ENCODE results near the gene SYNGR1.
"Not testable (repeated sequence)": the region's sequence is repeated elsewhere in the genome, so short reads cannot be mapped to it uniquely, and the experiment has no call there.

Gene SYNGR1

DNA sequence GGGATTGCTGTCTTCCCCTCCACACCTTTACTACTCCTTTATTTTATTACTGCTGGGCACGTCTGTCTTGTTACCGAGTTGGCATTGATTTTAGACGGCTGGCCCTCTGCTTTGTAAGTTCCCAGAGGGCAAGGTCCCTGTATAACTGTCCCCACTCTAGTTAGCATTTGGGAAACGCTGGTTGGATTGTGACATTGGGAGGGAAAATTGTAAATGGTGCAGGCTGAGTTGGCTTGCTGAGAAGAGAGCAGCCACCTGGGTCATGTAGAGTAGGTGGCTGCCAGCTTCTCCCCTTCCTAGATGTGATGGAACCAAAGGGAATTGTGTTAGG lies 51.5 kb downstream of the SYNGR1 start:
- H3K4me1 ChIP-seq (ENCODE audit: control extremely low read depth in 1 of 4, control insufficient read depth in 4 of 4, insufficient read depth in 4 of 4, low read length in 3 of 4), result peaks cover 7 to 19% (median 11%) of the 10 kb centered on the region in 4 experiments
- DNase-seq, result no peak
- POLR2A ChIA-PET, result no interaction called here
- no peaks in the 10 kb centered on the region for H3K9me3 ChIP-seq (ENCODE audit: control extremely low read depth in 1 of 5, control insufficient read depth in 4 of 5, insufficient read depth in 2 of 5, low read depth in 1 of 5, low read length in 4 of 5)
- peaks cover 6 to 31% (median 12%) of the 10 kb centered on the region in 4 experiments for H3K36me3 ChIP-seq (ENCODE audit: control insufficient read depth in 4 of 4, insufficient read depth in 4 of 4, low read length in 3 of 4)
- 100% methylated on average over 4 of the region's 4 CpGs for WGBS (ENCODE audit: insufficient coverage)
- no peaks in the 10 kb centered on the region for H3K27me3 ChIP-seq (replicated peaks in 2 of 5; ENCODE audit: control insufficient read depth in 4 of 5, insufficient read depth in 5 of 5, low read length in 4 of 5)
- no peak overlapping the region for H3K27ac ChIP-seq (ENCODE audit: insufficient read depth in 1 of 2, low read depth in 1 of 2, low read length in 2 of 2, poor library complexity in 1 of 2, severe bottlenecking in 2 of 2)
- CTCF ChIA-PET, result interaction anchor here (1.3 kb wide), 1 partner anchor 10 kb away, joined by 4 read pairs; no protein-coding TSS in a partner anchor
- no peak overlapping the region for H3K4me3 ChIP-seq (ENCODE audit: control insufficient read depth in 1 of 7, extremely low read depth in 1 of 7, insufficient read depth in 4 of 7, low read depth in 2 of 7, low read length in 6 of 7)

DNA sequence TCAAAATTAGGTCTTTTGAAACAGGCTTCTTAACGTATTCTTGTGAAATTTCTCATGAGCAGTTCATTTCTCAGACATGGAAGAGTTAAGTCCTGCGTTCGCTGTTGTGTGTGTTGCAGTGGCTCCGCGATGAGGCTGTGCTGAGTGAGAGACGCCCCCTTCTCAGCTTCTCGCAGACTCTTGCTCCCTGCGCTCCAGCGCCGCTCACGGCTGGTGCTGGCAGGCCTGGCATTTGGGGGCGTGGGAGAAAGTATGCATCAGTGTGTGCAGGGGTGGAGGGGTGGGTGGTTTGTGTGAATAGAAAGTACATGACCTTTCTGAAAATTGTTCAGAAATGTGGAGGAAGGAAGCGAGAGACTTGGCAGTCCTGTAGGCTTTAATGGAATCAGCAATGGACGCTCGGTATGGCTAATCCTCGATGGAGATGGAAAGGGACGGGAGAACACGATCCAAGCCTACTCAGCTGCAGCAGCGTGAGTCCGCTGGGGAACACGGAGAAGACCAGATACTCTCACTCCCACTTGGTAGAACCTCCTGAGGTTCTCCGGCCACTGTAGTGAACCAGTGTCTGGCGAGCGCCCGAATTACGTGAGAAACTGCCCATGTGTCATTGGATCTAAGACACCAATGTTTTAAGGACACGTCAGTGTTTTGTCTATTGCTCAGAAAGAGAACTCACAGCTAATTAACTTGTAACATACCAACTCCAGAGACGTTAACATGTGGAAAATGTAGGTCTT lies 55.7 kb downstream of the SYNGR1 start:
- CTCF ChIA-PET, result no interaction called here
- Histone ChIP-seq H3K27me3 (replicated peaks in 2 of 5; ENCODE audit: control insufficient read depth in 4 of 5, insufficient read depth in 5 of 5, low read length in 4 of 5) (no peaks in the 10 kb centered on the region), H3K36me3 (ENCODE audit: control insufficient read depth in 4 of 4, insufficient read depth in 4 of 4, low read length in 3 of 4) (peaks cover 6 to 39% (median 13%) of the 10 kb centered on the region in 4 experiments), H3K4me1 (ENCODE audit: control extremely low read depth in 1 of 4, control insufficient read depth in 4 of 4, insufficient read depth in 4 of 4, low read length in 3 of 4) (peaks cover 2 to 21% (median 8%) of the 10 kb centered on the region in 4 experiments), H3K9me3 (ENCODE audit: control extremely low read depth in 1 of 5, control insufficient read depth in 4 of 5, insufficient read depth in 2 of 5, low read depth in 1 of 5, low read length in 4 of 5) (no peaks in the 10 kb centered on the region), H3K4me3 (ENCODE audit: control insufficient read depth in 1 of 7, extremely low read depth in 1 of 7, insufficient read depth in 4 of 7, low read depth in 2 of 7, low read length in 6 of 7) (no peak overlapping the region), H3K27ac (ENCODE audit: insufficient read depth in 1 of 2, low read depth in 1 of 2, low read length in 2 of 2, poor library complexity in 1 of 2, severe bottlenecking in 2 of 2) (no peak overlapping the region)
- 97% methylated on average over 22 of the region's 28 CpGs for WGBS (ENCODE audit: insufficient coverage)
- DNase-seq, result no peak
- POLR2A ChIA-PET, result no interaction called here

DNA sequence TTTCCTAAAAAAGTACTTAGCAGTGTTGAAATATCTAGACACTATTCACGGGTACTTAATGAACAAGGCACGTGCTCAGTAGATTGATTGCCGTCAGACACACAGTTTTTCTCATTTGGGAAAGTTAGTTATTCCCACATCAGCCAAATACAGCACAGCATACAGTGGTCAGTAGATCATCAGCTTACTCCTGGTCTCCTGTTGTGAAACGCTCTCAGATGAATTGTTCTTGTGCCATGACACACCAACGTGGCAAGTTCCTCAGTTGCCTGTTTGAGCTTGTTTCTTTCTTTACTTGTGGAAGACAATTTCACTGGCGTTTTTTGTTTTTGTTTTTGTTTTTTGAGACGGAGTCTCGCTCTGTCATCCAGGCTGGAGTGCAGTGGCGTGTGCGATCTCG lies 58.4 kb downstream of the SYNGR1 start:
- H3K4me3 ChIP-seq (ENCODE audit: control insufficient read depth in 1 of 7, extremely low read depth in 1 of 7, insufficient read depth in 4 of 7, low read depth in 2 of 7, low read length in 6 of 7), result no peak overlapping the region
- no peak overlapping the region for H3K27ac ChIP-seq (ENCODE audit: insufficient read depth in 1 of 2, low read depth in 1 of 2, low read length in 2 of 2, poor library complexity in 1 of 2, severe bottlenecking in 2 of 2)
- WGBS (ENCODE audit: insufficient coverage), result 96% methylated on average over 11 of the region's 11 CpGs
- ChIA-PET CTCF (no interaction called here), POLR2A (interaction anchor here (0.7 kb wide), 1 partner anchor 890 kb away, joined by 3 read pairs; no protein-coding TSS in a partner anchor)
- DNase-seq, result no peak
- no peaks in the 10 kb centered on the region for H3K9me3 ChIP-seq (ENCODE audit: control extremely low read depth in 1 of 5, control insufficient read depth in 4 of 5, insufficient read depth in 2 of 5, low read depth in 1 of 5, low read length in 4 of 5)
- H3K36me3 ChIP-seq (ENCODE audit: control insufficient read depth in 4 of 4, insufficient read depth in 4 of 4, low read length in 3 of 4), result peaks cover 6 to 25% (median 10%) of the 10 kb centered on the region in 4 experiments
- H3K4me1 ChIP-seq (ENCODE audit: control extremely low read depth in 1 of 4, control insufficient read depth in 4 of 4, insufficient read depth in 4 of 4, low read length in 3 of 4), result peaks cover 6 to 38% (median 17%) of the 10 kb centered on the region in 4 experiments
- H3K27me3 ChIP-seq (replicated peaks in 2 of 5; ENCODE audit: control insufficient read depth in 4 of 5, insufficient read depth in 5 of 5, low read length in 4 of 5), result no peaks in the 10 kb centered on the region

DNA sequence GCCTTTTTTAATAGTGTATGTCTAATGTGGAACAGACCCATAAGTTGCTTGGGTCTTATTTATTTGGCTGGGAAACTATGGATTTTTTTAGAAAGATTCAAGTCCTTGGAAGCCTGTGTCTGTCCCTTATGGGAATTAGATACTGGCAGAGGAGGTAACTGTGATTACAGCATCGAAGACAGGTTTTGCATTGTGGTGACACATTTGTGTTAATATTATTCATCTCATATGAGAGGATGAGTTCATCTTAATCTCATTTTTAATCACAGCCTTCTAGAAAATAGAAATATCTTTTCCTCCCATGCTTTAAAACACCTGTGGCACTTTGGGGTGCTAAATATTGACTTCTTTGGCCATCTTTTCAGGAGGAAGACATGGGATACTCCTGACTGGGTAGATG lies 59.0 kb downstream of the SYNGR1 start:
- Histone ChIP-seq H3K4me1 (ENCODE audit: control extremely low read depth in 1 of 4, control insufficient read depth in 4 of 4, insufficient read depth in 4 of 4, low read length in 3 of 4) (peaks cover 6 to 44% (median 22%) of the 10 kb centered on the region in 4 experiments), H3K9me3 (ENCODE audit: control extremely low read depth in 1 of 5, control insufficient read depth in 4 of 5, insufficient read depth in 2 of 5, low read depth in 1 of 5, low read length in 4 of 5) (no peaks in the 10 kb centered on the region), H3K27me3 (replicated peaks in 2 of 5; ENCODE audit: control insufficient read depth in 4 of 5, insufficient read depth in 5 of 5, low read length in 4 of 5) (no peaks in the 10 kb centered on the region), H3K4me3 (ENCODE audit: control insufficient read depth in 1 of 7, extremely low read depth in 1 of 7, insufficient read depth in 4 of 7, low read depth in 2 of 7, low read length in 6 of 7) (no peak overlapping the region), H3K27ac (ENCODE audit: insufficient read depth in 1 of 2, low read depth in 1 of 2, low read length in 2 of 2, poor library complexity in 1 of 2, severe bottlenecking in 2 of 2) (no peak overlapping the region), H3K36me3 (ENCODE audit: control insufficient read depth in 4 of 4, insufficient read depth in 4 of 4, low read length in 3 of 4) (peaks cover 6 to 22% (median 10%) of the 10 kb centered on the region in 4 experiments)
- WGBS (ENCODE audit: insufficient coverage), result no CpG with 5 or more reads among the region's 1 CpG
- no peak for DNase-seq
- CTCF ChIA-PET, result no interaction called here
- POLR2A ChIA-PET, result no interaction called here

DNA sequence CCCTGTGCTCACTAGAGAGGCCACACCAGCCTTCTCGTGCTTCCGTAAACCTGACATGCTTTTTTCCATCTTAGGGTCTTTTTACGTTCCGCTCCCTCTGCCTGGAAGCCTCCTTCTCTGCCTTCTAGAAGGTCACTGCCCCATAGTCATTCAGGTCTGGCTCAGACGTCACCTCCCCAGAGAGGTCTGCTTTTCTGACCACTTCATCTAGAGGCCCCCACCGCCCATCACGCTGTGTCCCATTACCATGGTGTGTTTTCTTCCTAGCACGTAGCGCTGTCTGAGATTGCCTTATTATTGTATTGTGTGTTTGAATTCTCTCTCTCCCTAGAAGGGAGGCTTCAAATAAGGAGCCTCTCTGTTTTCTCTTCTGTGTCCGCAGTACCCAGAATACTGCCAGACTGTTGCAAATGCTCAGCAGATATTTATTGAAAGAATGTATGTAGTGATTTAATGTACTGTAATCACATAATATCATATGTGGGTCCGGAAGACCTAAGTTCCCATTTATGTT lies 59.8 kb downstream of the SYNGR1 start:
- Histone ChIP-seq H3K27ac (ENCODE audit: insufficient read depth in 1 of 2, low read depth in 1 of 2, low read length in 2 of 2, poor library complexity in 1 of 2, severe bottlenecking in 2 of 2) (no peak overlapping the region), H3K4me3 (ENCODE audit: control insufficient read depth in 1 of 7, extremely low read depth in 1 of 7, insufficient read depth in 4 of 7, low read depth in 2 of 7, low read length in 6 of 7) (no peak overlapping the region), H3K4me1 (ENCODE audit: control extremely low read depth in 1 of 4, control insufficient read depth in 4 of 4, insufficient read depth in 4 of 4, low read length in 3 of 4) (peaks cover 6 to 52% (median 24%) of the 10 kb centered on the region in 4 experiments), H3K27me3 (replicated peaks in 2 of 5; ENCODE audit: control insufficient read depth in 4 of 5, insufficient read depth in 5 of 5, low read length in 4 of 5) (no peaks in the 10 kb centered on the region), H3K36me3 (ENCODE audit: control insufficient read depth in 4 of 4, insufficient read depth in 4 of 4, low read length in 3 of 4) (peaks cover 6 to 22% (median 8%) of the 10 kb centered on the region in 4 experiments), H3K9me3 (ENCODE audit: control extremely low read depth in 1 of 5, control insufficient read depth in 4 of 5, insufficient read depth in 2 of 5, low read depth in 1 of 5, low read length in 4 of 5) (no peaks in the 10 kb centered on the region)
- no peak for DNase-seq
- ChIA-PET CTCF (interaction anchor here (2.5 kb wide), 1 partner anchor 66 kb away, joined by 9 read pairs; no protein-coding TSS in a partner anchor), POLR2A (no interaction called here)
- 98% methylated on average over 8 of the region's 11 CpGs for WGBS (ENCODE audit: insufficient coverage)

DNA sequence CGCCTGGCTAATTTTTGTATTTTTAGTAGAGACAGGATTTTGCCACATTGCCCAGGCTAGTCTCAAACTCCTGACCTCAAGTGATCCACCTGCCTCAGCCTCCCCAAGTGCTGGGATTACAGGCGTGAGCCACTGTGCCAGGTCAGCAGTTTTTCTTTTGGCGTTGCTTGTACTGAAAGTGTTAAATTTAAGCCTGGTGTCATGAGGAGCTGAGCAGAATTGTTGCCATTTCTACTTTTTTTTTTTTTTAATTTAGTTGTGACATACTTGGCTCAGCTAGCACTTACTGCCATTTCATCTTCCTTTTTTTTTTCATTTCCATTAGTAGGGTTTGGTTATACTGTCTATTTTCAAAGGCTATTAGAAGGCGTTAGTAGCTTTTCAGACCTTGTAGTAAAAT lies 60.5 kb downstream of the SYNGR1 start:
- H3K27me3 ChIP-seq (replicated peaks in 2 of 5; ENCODE audit: control insufficient read depth in 4 of 5, insufficient read depth in 5 of 5, low read length in 4 of 5), result no peaks in the 10 kb centered on the region
- ChIA-PET CTCF (interaction anchor here (0.9 to 2.5 kb wide), 3 partner anchors 9 to 67 kb away, joined by 3 to 9 read pairs (median 4); no protein-coding TSS in a partner anchor), POLR2A (no interaction called here)
- 100% methylated on average over 3 of the region's 4 CpGs for WGBS (ENCODE audit: insufficient coverage)
- no peak overlapping the region for H3K27ac ChIP-seq (ENCODE audit: insufficient read depth in 1 of 2, low read depth in 1 of 2, low read length in 2 of 2, poor library complexity in 1 of 2, severe bottlenecking in 2 of 2)
- peaks cover 4 to 19% (median 12%) of the 10 kb centered on the region in 4 experiments for H3K36me3 ChIP-seq (ENCODE audit: control insufficient read depth in 4 of 4, insufficient read depth in 4 of 4, low read length in 3 of 4)
- H3K9me3 ChIP-seq (ENCODE audit: control extremely low read depth in 1 of 5, control insufficient read depth in 4 of 5, insufficient read depth in 2 of 5, low read depth in 1 of 5, low read length in 4 of 5), result no peaks in the 10 kb centered on the region
- H3K4me1 ChIP-seq (ENCODE audit: control extremely low read depth in 1 of 4, control insufficient read depth in 4 of 4, insufficient read depth in 4 of 4, low read length in 3 of 4), result peaks cover 6 to 52% (median 24%) of the 10 kb centered on the region in 4 experiments
- no peak overlapping the region for H3K4me3 ChIP-seq (ENCODE audit: control insufficient read depth in 1 of 7, extremely low read depth in 1 of 7, insufficient read depth in 4 of 7, low read depth in 2 of 7, low read length in 6 of 7)
- peak in 2 of 3 donors; percentile 18 to 30 for DNase-seq

DNA sequence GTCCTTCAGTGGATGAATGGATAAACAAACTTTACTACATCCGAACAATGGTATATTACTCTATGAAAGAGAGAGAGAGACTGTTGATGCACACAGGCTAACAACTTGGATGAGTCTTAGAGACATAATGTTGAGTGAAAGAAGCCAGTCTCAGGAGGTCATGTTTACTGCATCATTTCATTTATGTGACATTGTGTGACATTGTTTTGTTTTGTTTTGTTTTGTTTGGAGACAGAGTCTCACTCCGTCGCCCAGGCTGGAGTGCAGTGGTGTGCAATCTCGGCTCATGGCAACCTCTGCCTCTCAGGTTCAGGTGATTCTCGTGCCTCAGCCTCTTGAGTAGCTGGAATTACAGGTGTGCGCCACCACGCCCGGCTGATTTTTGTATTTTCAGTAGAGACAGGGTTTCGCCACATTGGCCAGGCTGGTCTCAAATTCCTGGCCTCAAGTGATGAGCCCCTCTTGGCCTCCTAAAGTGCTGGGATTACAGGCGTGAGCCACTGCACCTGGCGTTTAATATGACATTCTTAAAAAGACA lies 62.1 kb downstream of the SYNGR1 start:
- peaks cover 6 to 52% (median 24%) of the 10 kb centered on the region in 4 experiments for H3K4me1 ChIP-seq (ENCODE audit: control extremely low read depth in 1 of 4, control insufficient read depth in 4 of 4, insufficient read depth in 4 of 4, low read length in 3 of 4)
- H3K36me3 ChIP-seq (ENCODE audit: control insufficient read depth in 4 of 4, insufficient read depth in 4 of 4, low read length in 3 of 4), result peaks cover 12 to 29% (median 18%) of the 10 kb centered on the region in 4 experiments
- ChIA-PET CTCF (interaction anchor here (0.8 to 2.5 kb wide), 4 partner anchors 9 to 84 kb away, joined by 3 to 9 read pairs (median 4); no protein-coding TSS in a partner anchor), POLR2A (interaction anchor here (0.6 to 1.3 kb wide), 2 partner anchors 12 to 40 kb away, joined by 3 to 6 read pairs; partner anchors contain the start of gene TAB1)
- 97% methylated on average over 9 of the region's 11 CpGs for WGBS (ENCODE audit: insufficient coverage)
- H3K27ac ChIP-seq (ENCODE audit: insufficient read depth in 1 of 2, low read depth in 1 of 2, low read length in 2 of 2, poor library complexity in 1 of 2, severe bottlenecking in 2 of 2); DNase-seq; H3K27me3 ChIP-seq (replicated peaks in 2 of 5; ENCODE audit: control insufficient read depth in 4 of 5, insufficient read depth in 5 of 5, low read length in 4 of 5); H3K9me3 ChIP-seq (ENCODE audit: control extremely low read depth in 1 of 5, control insufficient read depth in 4 of 5, insufficient read depth in 2 of 5, low read depth in 1 of 5, low read length in 4 of 5): not testable (repeated sequence)
- H3K4me3 ChIP-seq (ENCODE audit: control insufficient read depth in 1 of 7, extremely low read depth in 1 of 7, insufficient read depth in 4 of 7, low read depth in 2 of 7, low read length in 6 of 7), result peak overlapping the region in 3 of 7 experiments; percentile 1 to 43 (median 41)
